ENCODE measurements around the gene SMYD2.

DNA sequence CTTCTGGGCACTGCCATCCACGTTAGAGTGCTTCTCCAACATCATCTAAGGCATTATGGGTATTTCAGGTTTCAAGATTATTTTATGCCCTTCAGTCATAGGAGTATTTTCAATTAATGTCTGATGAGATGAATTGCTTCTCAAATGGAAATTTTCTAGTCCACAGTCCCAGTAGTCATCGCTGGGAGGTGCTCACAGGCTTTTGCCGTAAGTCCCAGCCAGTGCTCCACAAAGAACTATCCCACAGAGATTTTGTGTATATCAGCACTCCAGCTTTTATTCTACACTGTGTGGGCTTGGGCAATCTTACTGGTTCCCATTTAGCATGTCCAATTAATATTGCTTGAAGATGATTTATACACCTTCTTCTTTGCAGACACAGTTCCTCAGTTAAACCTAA lies 61.0 kb downstream of the SMYD2 start:
- no peak for TF ChIP-seq POLR2A (IDR thresholded peaks at IDR 0.05; ENCODE audit: low read depth, low read length)
- no peak for TF ChIP-seq TAF1 (IDR thresholded peaks at IDR 0.05; ENCODE audit: borderline replicate concordance, low read depth, low read length)
- no peak for TF ChIP-seq POLR2AphosphoS5 (IDR thresholded peaks at IDR 0.05; ENCODE audit: low read depth, low read length)
